HepG2 (cell line): Measurements from ENCODE around the gene TMEM59.

Experiments
- EZH2 ChIP-seq: conservative IDR thresholded peaks from 2 replicates; pipeline ENCODE4 v1.6.1; 2012; ENCODE audit warnings: mild to moderate bottlenecking, low read depth, low read length, moderate library complexity
- ZNF282 ChIP-seq: fragments of 450-650 bp; IDR thresholded peaks from 2 replicates; pipeline ENCODE4 v1.6.1; 2018; ENCODE audit not compliant: partially characterized antibody
- ZNF337 ChIP-seq: sonication (generic); formaldehyde crosslinking; IDR thresholded peaks from 2 replicates; pipeline ENCODE4 v1.5.1; 2020; ENCODE audit warnings: missing genetic modification reagents, low read depth, mild to moderate bottlenecking, borderline replicate concordance
- TF ChIP-seq, protein P1 (sequence below): sonication (generic); formaldehyde crosslinking; IDR thresholded peaks from 2 replicates; pipeline ENCODE4 v1.5.0; 2020; ENCODE audit warnings: mild to moderate bottlenecking, missing genetic modification reagents, moderate library complexity

DNA sequence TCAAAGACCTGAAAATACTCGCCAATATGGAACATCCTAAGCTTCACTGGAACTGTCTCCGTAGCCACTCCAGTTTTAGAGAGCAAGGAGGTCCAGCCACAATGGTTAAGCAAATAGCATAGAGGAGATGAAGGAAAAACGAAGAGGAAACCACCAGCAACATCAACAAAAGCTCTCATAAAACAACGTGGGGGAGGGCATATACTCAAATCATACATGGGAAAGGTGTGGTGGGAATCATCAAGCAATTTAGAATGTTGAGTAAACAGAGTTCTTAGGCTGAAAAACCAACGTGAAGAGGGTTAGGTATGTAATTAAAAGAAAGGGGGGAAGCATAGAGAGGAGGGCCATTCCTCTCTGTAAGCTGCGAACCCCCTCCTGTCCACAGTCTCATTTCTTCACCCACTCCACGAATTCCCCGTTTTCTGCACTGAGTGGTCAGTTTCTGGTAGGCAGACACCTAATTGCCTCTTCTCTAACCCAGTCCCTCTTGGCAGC is 1.0 kb downstream of the TMEM59 start:
- TF ChIP-seq ZNF337 = no peak
- TF ChIP-seq, protein P1, sequence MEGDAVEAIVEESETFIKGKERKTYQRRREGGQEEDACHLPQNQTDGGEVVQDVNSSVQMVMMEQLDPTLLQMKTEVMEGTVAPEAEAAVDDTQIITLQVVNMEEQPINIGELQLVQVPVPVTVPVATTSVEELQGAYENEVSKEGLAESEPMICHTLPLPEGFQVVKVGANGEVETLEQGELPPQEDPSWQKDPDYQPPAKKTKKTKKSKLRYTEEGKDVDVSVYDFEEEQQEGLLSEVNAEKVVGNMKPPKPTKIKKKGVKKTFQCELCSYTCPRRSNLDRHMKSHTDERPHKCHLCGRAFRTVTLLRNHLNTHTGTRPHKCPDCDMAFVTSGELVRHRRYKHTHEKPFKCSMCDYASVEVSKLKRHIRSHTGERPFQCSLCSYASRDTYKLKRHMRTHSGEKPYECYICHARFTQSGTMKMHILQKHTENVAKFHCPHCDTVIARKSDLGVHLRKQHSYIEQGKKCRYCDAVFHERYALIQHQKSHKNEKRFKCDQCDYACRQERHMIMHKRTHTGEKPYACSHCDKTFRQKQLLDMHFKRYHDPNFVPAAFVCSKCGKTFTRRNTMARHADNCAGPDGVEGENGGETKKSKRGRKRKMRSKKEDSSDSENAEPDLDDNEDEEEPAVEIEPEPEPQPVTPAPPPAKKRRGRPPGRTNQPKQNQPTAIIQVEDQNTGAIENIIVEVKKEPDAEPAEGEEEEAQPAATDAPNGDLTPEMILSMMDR (CRISPR knock-in tag) = no peak
- TF ChIP-seq ZNF282 = no peak
- TF ChIP-seq EZH2 = no peak
